UCSD-AML1 (cell line): Measurements from ENCODE around the gene WDR44.
"Not testable (repeated sequence)": the region's sequence is repeated elsewhere in the genome, so short reads cannot be mapped to it uniquely, and the experiment has no call there.

Experiments used
- DNase-seq: peaks from one replicate; lab custom pipeline; 2025; ENCODE audit not compliant: unreplicated experiment; lab: John Stamatoyannopoulos, UW

WDR44 gene

GRCh38 chrX:118360429-118361125 is 14.7 kb downstream of the WDR44 start:
- no peak for DNase-seq

GRCh38 chrX:118364261-118364660 is 18.4 kb downstream of the WDR44 start:
- no peak for DNase-seq

- no peak for DNase-seq
Observed at GRCh38 chrX:118367338-118367737, 21.4 kb downstream of the WDR44 start.

- no peak for DNase-seq
Observed at GRCh38 chrX:118368398-118368797, 22.5 kb downstream of the WDR44 start.

- no peak for DNase-seq
Observed at GRCh38 chrX:118370921-118371624, 25.2 kb downstream of the WDR44 start.

- no peak for DNase-seq
Observed at GRCh38 chrX:118373538-118373937, 27.6 kb downstream of the WDR44 start.

GRCh38 chrX:118383120-118383519 is 37.2 kb downstream of the WDR44 start:
- DNase-seq, result no peak

- DNase-seq, result no peak
Observed at GRCh38 chrX:118392716-118393115, 46.8 kb downstream of the WDR44 start.

GRCh38 chrX:118396113-118396512 is 50.2 kb downstream of the WDR44 start:
- DNase-seq, result no peak

- no peak for DNase-seq
Observed at GRCh38 chrX:118418811-118419251, 72.9 kb downstream of the WDR44 start.

GRCh38 chrX:118420462-118420861 is 74.6 kb downstream of the WDR44 start:
- DNase-seq, result no peak

- DNase-seq, result no peak
Observed at GRCh38 chrX:118423558-118423957, 77.7 kb downstream of the WDR44 start.

GRCh38 chrX:118432799-118433198 is 86.9 kb downstream of the WDR44 start:
- DNase-seq, result no peak

- no peak for DNase-seq
Observed at GRCh38 chrX:118437283-118437682, 91.4 kb downstream of the WDR44 start.

GRCh38 chrX:118448273-118448783 is 102.4 kb downstream of the WDR44 start:
- no peak for DNase-seq

GRCh38 chrX:118455013-118455412 is 109.1 kb downstream of the WDR44 start:
- DNase-seq, result no peak

GRCh38 chrX:118459494-118459893 is 113.6 kb downstream of the WDR44 start:
- DNase-seq, result no peak

- DNase-seq, result no peak
Observed at GRCh38 chrX:118464501-118464900, 118.6 kb downstream of the WDR44 start.

GRCh38 chrX:118468122-118468521 is 122.2 kb downstream of the WDR44 start:
- no peak for DNase-seq

GRCh38 chrX:118470721-118471347 is 124.9 kb downstream of the WDR44 start:
- DNase-seq, result not testable (repeated sequence)

GRCh38 chrX:118474586-118474985 is 128.7 kb downstream of the WDR44 start:
- DNase-seq, result no peak

GRCh38 chrX:118475903-118476302 is 130.0 kb downstream of the WDR44 start:
- no peak for DNase-seq
